Epidermal melanocyte (primary cell): ENCODE data around the gene PIK3C2B.

Experiments
- DNase-seq: peaks from one replicate; pipeline ENCODE4 v3.0.0; 2011; ENCODE audit warnings: low spot score; ENCODE audit not compliant: insufficient read length

Gene PIK3C2B

GRCh38 chr1:204461331-204462228 lies 33.0 kb downstream of the PIK3C2B start:
- DNase-seq = no peak

GRCh38 chr1:204460346-204460745 lies 34.3 kb downstream of the PIK3C2B start:
- DNase-seq = no peak

- no peak for DNase-seq
Observed at GRCh38 chr1:204459706-204460105, 34.9 kb downstream of the PIK3C2B start.

- no peak for DNase-seq
Observed at GRCh38 chr1:204457666-204458065, 36.9 kb downstream of the PIK3C2B start.

- DNase-seq = peak; percentile 27
Observed at GRCh38 chr1:204456826-204457442, 37.7 kb downstream of the PIK3C2B start.

GRCh38 chr1:204455831-204456145 lies 38.8 kb downstream of the PIK3C2B start:
- no peak for DNase-seq

- DNase-seq = no peak
Observed at GRCh38 chr1:204455063-204455830, 39.4 kb downstream of the PIK3C2B start.

- no peak for DNase-seq
Observed at GRCh38 chr1:204454476-204454875, 40.1 kb downstream of the PIK3C2B start.

- DNase-seq = no peak
Observed at GRCh38 chr1:204453141-204453772, 41.3 kb downstream of the PIK3C2B start.

- no peak for DNase-seq
Observed at GRCh38 chr1:204451352-204452124, 43.1 kb downstream of the PIK3C2B start.

- no peak for DNase-seq
Observed at GRCh38 chr1:204450461-204451257, 43.9 kb downstream of the PIK3C2B start.

GRCh38 chr1:204449678-204450280 lies 44.8 kb downstream of the PIK3C2B start:
- DNase-seq = no peak

GRCh38 chr1:204448991-204449677 lies 45.5 kb downstream of the PIK3C2B start:
- no peak for DNase-seq

- DNase-seq = no peak
Observed at GRCh38 chr1:204448344-204448964, 46.2 kb downstream of the PIK3C2B start.

- no peak for DNase-seq
Observed at GRCh38 chr1:204447736-204448135, 46.9 kb downstream of the PIK3C2B start.

GRCh38 chr1:204447190-204447589 lies 47.4 kb downstream of the PIK3C2B start:
- no peak for DNase-seq

- peak; percentile 64 for DNase-seq
Observed at GRCh38 chr1:204446413-204447111, 48.0 kb downstream of the PIK3C2B start.

GRCh38 chr1:204445860-204446412 lies 48.7 kb downstream of the PIK3C2B start:
- peak; percentile 50 for DNase-seq
